ENCODE data around the gene VPS13D.

The VPS13D gene

DNA sequence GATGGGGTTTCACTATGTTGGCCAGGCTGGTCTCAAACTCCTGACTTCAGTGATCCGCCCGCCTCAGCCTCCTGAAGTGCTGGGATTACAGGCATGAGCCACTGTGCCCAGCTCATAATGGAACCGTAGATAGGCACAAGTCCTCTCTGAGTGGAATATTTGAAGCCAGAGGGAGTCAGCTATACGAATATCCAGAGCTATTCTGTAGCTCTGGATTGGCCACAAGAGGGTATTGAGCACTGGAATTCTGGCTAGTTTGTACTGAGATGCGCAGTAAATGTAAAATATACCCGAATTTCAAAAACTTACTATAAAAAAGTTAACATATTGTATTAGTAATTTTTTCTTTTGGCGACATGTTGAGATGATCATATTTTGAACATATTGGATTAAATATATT is 851 bp upstream of the VPS13D start:
- no peak for DNase-seq (ENCODE audit: low spot score)

- no peak for DNase-seq (ENCODE audit: low spot score)
These were observed 420 bp upstream of the VPS13D start for GRCh38 chr1:12229386-12229834.

DNA sequence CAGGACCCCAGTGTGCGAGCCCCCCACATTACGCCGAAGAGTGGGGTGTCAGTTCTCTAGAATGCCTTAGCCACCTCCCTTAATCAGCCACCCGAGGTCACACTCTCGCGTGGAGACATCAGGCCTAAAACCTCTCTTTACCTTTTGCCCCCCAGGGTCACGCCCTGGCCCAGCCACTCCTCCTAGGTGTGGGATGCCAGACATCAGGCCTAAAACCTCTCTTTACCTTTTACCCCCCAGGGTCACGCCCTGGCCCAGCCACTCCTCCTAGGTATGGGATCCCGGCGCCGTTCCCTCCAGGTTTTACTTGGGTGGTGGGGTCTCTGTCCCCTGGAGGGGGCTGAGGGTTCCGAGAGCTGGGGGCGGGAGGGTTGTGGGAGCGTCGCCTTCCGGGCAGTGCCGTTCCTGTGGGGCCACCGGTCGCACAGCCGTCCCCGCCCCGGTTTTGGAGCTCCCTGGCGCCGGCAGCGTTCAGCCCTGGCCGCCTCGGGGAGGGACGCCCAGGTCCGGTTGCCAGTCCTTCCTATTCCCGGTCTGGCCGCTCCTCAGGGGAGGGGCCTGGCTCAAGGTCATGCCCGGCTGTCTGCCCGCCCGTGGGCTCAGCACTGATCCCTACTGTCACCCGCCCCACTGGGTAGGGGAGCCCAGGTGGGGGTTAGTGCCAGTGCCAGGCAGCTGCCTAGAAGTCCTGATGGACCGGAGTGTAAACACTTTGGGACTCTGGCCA is 882 bp downstream of the VPS13D start:
- peak; percentile 42 for DNase-seq (ENCODE audit: low spot score)

GRCh38 chr1:12231276-12231595 is 1.4 kb downstream of the VPS13D start:
- no peak for DNase-seq (ENCODE audit: low spot score)

- DNase-seq (ENCODE audit: low spot score): no peak
These were observed 2.4 kb downstream of the VPS13D start for GRCh38 chr1:12232221-12232620.

GRCh38 chr1:12244078-12244477 is 14.2 kb downstream of the VPS13D start:
- DNase-seq (ENCODE audit: low spot score): peak; percentile 22

GRCh38 chr1:12244585-12244984 is 14.8 kb downstream of the VPS13D start:
- DNase-seq (ENCODE audit: low spot score): no peak

- DNase-seq (ENCODE audit: low spot score): no peak
These were observed 15.3 kb downstream of the VPS13D start for GRCh38 chr1:12245116-12245515.

DNA sequence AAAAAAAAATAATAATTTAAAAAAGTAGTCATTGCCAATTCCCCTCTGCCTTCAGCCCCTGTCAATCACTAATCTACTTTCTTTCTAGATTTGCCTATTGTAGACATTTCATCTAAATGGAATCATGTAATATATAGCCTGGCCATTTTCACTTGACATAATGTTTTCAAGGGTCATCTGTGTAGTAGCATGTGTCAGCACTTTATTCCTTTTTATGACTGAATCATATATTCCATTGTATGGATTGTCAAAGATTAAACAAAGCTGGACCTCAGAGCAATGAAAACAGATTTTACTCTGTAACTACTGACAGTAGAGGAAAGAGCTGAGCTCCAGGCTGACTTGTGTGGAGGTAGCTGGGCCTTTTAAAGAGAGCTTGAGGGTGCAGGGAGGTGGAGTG is 15.9 kb downstream of the VPS13D start:
- no peak for DNase-seq (ENCODE audit: low spot score)

DNA sequence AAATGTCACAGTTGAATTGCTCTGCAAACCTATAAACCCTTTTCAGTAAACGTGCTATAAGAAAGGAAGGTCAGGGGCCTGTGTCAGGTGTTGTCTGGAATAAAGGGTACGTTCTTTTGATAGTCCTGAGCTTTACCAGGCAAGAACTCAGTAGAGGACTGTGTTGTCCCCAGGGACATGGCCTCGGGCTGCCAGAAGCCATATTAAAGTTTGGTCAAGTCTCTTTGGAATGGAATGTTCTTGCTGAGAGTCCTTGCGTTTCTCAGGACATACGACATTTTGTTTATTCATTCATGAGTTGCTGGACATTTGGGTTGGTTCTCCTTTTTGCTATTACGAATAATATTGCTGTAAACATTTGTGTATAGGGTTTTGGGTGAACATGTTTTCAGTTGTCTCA is 16.8 kb downstream of the VPS13D start:
- no peak for DNase-seq (ENCODE audit: low spot score)

- DNase-seq (ENCODE audit: low spot score): no peak
These were observed 19.4 kb downstream of the VPS13D start for GRCh38 chr1:12249181-12249580.

GRCh38 chr1:12249748-12250147 is 19.9 kb downstream of the VPS13D start:
- no peak for DNase-seq (ENCODE audit: low spot score)

- no peak for DNase-seq (ENCODE audit: low spot score)
These were observed 21.6 kb downstream of the VPS13D start for GRCh38 chr1:12251442-12251841.

GRCh38 chr1:12255913-12256312 is 26.1 kb downstream of the VPS13D start:
- DNase-seq (ENCODE audit: low spot score): no peak

- DNase-seq (ENCODE audit: low spot score): no peak
These were observed 28.4 kb downstream of the VPS13D start for GRCh38 chr1:12258272-12258671.

DNA sequence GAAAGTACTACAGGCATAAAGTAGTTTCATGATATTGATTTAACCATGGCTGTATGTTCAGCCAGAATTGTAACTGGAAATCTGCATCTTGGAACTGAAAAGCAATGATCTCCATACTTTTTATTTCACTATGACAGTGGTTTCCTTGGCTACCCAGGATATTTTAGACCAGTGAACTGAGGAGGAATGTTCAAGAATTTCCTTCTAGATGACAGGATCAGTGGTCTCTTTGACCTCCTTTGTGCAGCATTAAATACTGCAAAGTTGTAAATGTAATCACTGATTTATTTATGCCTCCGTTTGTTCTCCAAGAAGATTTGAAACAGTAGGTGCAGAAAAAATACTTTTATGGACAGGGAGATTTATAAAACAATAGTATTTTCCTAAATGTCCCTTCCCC is 39.5 kb downstream of the VPS13D start:
- DNase-seq (ENCODE audit: low spot score): no peak

GRCh38 chr1:12271033-12271432 is 41.2 kb downstream of the VPS13D start:
- DNase-seq (ENCODE audit: low spot score): no peak

DNA sequence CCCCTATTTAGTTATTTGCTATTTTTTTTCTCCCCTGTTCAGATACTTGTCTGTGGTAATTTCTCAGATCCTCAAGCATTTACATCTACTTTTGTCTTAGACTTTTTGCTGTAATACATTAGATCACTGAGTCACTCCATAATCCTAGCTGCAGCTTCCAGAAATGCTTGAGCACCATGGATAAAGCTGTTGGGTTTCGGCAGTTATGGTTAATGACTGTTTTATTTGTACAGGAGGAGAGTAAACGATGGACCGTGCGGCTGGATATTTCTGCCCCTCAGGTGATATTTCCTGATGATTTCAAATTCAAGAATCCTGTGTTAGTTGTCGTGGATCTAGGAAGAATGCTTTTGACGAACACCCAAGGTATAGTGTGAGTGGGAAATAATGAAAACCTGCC is 42.9 kb downstream of the VPS13D start:
- no peak for DNase-seq (ENCODE audit: low spot score)

- DNase-seq (ENCODE audit: low spot score): no peak
These were observed 45.5 kb downstream of the VPS13D start for GRCh38 chr1:12275370-12275769.

DNA sequence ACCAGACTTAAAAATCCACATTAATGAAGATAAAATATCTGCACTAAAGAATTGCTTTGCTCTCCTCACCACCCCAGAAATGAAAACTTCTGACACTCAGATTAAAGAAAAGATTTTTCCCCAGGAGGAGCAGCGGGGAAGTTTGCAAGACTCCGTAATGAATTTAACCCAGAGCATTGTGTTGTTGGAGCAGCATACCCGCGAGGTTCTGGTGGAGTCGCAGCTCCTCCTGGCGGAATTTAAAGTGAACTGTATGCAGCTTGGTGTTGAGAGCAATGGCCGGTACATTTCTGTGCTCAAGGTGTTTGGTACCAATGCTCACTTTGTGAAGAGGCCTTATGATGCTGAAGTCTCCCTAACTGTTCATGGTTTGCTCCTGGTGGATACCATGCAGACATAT is 46.4 kb downstream of the VPS13D start:
- no peak for DNase-seq (ENCODE audit: low spot score)

DNA sequence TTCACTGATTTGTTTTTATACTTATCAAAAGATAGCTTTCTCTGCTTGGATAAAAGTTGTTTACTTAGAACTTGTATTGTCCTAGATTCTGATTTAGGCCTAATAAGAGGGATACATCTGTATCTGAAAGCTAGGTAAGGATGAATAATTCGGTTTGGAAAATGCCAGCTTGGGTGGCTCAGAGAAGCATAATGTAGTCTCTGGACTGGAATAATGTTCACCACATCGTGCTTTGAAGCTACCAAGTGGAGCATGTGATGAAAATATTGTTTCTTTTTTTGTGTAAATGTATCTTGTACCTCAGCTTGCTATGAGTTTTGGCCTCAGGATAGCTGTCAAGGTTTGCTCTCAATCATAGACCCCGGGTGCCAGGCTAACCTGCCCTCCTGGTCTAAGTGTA is 49.2 kb downstream of the VPS13D start:
- DNase-seq (ENCODE audit: low spot score): no peak

GRCh38 chr1:12279728-12280464 is 50.1 kb downstream of the VPS13D start:
- no peak for DNase-seq (ENCODE audit: low spot score)

DNA sequence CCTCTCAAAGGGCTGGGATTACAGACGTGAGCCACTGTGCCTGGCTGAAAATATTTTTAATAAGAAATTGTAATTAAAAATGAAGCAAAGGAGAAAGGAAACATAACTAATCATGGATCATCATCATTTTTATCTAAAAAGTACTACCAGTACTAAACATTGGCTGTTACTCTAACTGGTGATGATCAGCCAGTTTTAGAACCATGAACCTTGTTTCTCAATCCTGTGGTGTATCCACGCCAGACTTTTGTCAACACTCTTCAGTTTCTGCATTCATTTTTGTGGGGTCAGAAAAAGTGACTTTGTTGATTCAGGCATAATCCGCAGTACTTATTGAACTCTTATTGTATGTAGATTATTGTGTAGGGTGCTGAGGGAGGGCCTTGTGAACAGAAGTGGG is 52.3 kb downstream of the VPS13D start:
- no peak for DNase-seq (ENCODE audit: low spot score)

- DNase-seq (ENCODE audit: low spot score): no peak
These were observed 54.7 kb downstream of the VPS13D start for GRCh38 chr1:12284486-12284885.

Measured in HuH-7.5 (cell line).